HG03571 (cell line): ENCODE measurements around the gene OR6P1.

Experiments
- ATAC-seq: cut with Tn5 transposase; IDR thresholded peaks from one replicate; pipeline ENCODE4 v1.9.1; 2021; ENCODE audit not compliant: unreplicated experiment

Gene OR6P1, protein sequence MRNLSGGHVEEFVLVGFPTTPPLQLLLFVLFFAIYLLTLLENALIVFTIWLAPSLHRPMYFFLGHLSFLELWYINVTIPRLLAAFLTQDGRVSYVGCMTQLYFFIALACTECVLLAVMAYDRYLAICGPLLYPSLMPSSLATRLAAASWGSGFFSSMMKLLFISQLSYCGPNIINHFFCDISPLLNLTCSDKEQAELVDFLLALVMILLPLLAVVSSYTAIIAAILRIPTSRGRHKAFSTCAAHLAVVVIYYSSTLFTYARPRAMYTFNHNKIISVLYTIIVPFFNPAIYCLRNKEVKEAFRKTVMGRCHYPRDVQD

DNA sequence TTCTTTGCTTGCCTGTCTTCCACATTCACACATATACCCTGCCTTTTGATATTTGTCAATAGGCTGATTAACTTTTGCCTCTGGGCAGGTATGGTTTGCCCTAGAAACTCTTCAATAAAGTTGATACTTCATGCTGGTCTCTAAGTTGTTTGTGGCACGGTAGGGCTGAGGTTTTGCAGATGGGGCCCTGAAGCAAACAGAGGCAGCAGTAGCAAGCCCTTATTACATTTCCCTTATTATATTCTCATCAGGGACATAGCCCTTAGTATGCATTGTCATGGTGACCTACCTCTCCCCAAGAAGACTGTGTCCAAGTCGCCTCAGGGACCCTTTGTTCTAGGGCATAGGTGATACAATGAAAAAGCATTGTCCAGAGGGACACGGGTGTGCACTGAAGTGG is at the start of gene OR6P1:
Gene OR6P1, minus strand, starts transcription at position 101 of the 400 bp plus-strand sequence. CDS start 6,976 bp downstream, outside the sequence.
- no peak for ATAC-seq

DNA sequence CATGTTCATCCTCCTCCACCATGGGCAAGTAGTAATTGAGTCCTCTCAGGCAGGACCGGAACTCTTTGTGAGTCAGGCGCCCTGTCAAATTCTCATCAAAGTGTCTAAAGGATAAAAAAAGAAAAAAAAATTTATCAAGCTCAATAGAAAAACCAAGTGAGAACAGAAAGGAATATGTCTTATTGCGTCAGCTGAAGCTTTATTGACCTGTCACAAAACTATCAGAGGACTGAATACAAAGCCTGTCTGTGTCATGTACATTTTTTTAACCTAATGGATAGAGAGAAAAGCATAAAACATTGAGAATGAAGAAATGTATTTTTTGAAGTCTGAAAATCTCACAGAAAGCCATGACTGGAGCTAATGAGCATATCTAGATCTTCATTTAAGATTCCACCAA is 43.4 kb upstream of the OR6P1 start:
- no peak for ATAC-seq

DNA sequence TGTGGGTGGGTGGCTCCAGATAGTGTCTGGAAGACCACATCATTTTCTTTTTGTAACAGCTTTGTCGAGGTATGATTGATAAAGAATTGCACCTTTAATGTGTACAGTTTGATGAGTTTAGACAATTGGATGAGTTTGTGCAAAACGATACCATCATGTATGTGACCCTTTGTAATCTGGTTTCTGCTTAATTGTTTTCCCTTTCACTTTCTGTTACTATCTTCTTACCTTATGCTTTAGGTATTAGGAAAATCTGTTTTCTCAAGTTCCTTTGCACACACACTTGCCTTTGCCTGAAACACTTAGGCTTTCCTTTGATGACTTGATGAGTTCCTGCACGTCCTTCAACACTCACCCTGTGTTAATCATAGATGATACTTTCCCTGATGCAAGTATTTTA is 41.5 kb upstream of the OR6P1 start:
- ATAC-seq: no peak

DNA sequence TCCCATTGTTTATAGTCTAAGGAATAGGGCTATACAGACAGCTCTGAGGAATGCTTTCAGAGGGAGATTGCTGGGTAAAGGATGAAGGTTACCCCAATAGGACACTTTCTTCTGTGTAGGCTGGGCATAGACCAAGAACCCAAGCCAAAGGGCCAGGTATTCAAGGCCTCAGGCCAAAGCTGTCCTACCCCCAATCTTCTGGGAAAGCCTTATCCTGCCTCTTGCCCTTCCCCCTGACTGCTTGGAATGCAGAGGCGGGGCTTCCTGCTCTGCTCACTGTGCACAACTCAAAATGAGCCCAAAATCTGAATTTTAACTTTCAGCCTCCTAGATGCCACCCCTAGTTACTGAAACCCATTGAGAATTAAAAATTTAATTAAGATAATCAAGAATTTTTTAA is 36.9 kb upstream of the OR6P1 start:
- ATAC-seq: no peak

DNA sequence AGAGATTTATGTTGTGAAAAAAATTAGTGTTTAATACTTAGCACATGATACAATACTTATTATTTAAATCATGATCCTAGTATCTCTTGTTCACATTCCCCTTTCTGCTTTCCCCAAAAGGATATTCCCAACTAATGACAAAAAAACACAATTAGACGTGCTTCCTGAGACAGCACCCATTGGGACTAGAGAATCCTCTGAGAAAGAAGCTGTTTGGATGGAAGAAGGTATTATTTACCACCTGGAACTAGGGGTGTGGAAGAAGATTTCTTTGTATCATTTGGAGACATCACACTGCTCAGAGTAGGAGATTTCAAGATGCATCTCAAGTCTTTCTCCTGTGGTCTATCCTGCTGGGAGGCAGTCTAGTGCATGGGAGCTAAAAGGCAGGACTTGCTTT is 34.6 kb upstream of the OR6P1 start, which contains the start of gene OR10Z1:
Gene OR10Z1, plus strand, starts transcription at position 301 of the 400 bp plus-strand sequence. CDS start 1,171 bp downstream, outside the sequence.
- ATAC-seq: no peak

DNA sequence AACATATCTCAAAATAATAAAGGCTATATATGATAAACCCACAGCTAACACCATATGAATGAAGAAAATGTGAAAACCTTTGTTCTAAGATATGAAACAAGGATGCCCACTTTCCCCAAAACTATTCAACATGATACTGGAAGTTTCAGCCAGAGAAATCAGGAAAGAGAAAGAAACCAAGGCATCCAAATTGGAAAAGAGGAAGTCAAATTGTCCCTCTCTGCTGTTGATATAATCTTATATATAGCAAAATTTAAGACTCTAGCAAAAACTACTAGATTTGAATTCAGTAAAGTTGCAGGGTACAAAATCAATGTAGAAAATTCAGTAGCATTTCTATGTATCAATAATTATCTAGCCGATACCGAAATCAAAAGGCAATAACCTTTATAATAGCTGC is 30.4 kb upstream of the OR6P1 start:
- ATAC-seq: no peak

DNA sequence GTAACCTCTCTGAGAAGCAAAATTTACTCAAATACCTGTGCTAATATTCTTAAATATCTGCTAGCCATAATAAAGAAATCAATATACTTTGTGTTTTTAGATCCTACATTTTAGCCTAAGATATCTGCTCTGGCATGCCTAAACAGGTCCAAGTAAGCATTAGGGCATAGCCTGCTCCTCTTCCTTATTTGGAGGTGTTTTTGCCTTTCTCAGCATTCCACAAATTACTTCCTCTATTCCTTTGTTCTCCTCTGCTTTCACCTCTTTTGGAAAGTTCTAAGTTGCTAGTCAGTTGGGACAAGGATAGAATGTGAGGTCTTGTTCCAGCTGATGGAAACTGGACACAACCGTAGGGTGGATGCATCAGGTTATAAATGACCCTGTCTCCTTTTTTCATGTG is 16.6 kb upstream of the OR6P1 start:
- ATAC-seq: no peak

DNA sequence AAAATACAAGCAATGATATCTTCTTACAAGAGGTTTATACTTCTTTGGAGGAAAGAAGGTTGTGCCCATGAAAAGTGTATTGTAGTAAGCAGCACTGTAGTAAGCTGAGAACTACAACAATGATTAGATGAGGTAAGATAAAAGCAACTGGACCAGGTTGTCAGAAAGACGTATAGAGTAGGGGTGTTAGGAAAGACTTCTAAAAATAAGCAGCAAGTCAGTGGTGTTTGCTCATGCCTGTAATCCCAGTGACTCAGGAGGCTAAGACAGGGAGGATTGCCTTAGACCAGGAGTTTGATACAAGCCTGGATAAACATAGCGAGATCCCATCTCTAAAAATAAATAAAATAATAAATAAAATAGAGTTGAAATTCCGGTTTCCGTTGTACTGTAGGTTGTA is 13.6 kb upstream of the OR6P1 start:
- ATAC-seq: no peak

DNA sequence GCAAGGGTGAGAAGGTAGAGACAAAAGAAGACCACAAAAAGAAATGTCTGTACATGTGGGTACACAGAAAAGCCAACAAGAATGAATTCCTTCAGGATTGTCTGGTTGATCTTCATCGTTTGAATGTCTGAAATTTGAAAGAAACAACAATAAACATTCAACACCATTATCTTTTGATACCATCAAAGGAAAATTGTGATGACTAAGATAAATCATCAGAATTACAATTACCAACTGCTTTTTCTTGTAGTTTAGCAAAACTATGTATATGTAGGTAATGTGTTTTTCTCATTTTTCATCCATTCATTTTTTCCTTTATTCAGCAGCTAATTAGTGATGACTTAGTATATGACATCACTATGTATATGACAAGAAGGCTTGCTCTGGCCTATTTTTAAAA is 9.4 kb upstream of the OR6P1 start, which contains the start of gene OR10X1:
Gene OR10X1, minus strand, starts transcription at position 167 of the 400 bp plus-strand sequence. Its CDS starts 0 bp downstream, at position 167.
- no peak for ATAC-seq

DNA sequence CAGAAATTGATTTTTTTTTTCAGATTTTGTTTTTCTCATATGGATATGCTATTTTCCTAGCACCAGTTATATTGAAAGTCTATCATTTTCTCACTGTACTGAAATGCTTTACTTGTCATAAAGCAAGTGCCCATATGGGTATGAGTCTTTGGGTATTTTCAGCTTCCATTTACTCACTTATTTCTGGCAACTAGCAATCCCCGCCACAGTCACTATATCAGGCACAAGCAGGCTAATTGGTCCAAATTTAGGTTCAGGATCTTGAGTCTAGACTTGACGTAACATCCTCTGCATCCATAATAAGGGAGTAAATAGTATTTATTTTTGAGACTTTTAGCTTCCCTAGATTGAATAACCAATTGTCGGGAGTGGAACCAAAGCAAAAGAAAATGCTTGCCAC is 7.2 kb upstream of the OR6P1 start:
- ATAC-seq: no peak

DNA sequence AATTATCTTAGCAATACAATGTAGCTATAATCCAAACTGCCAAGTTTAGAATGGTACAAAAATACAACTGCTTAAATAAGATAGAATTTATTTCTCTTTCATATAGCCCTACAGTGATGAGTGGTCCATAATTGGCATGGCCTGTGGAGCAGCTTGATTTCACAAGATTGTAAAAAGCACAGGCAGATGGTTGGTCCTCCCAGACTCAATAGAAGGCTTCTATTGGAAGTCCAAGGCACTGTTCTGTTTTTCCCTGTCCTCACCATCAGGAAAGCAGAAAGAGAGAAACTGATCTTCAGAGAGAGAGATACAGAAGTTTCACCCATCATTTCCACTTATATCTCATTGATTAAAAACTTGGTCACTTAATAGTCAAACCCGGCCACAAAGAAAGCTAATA is 1.8 kb upstream of the OR6P1 start:
- no peak for ATAC-seq

DNA sequence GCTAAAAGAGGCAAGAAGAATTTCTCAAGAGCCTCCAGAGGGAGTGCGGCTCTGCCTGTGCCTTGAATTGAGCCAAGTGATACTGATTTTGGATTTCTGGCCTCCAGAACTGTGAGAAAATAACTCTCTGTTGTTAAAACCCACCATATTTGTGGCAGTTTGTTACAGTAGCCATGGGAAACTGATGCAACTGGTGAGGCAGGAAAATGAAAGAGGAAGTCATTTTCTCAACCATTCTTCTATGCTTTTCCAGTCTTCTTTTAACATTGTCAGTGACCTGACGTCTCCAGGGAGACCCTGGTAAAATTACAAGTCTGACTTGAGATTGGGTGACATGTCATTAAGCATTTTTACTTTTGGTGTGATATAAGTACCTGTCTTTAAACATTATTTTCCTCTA is 5.8 kb downstream of the OR6P1 start:
- ATAC-seq: no peak

DNA sequence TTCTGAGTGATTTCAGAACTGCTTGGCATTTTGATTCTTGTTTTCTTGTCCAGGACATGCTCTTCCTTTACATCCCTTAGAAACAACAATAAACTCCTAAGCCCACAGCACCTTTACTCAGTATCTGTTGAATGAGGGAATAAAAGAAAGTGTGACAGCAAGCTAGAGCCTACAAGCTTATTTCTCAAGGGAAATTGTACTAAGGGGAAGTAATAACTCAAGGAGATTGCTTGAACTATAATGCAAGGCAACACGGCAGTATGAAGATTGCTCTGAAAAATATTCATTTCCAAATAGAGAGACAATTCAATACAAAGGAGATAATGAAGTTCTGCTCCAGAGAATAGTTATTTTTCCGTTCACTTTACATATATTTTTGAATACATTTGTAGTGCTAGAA is 6.5 kb downstream of the OR6P1 start:
- no peak for ATAC-seq

DNA sequence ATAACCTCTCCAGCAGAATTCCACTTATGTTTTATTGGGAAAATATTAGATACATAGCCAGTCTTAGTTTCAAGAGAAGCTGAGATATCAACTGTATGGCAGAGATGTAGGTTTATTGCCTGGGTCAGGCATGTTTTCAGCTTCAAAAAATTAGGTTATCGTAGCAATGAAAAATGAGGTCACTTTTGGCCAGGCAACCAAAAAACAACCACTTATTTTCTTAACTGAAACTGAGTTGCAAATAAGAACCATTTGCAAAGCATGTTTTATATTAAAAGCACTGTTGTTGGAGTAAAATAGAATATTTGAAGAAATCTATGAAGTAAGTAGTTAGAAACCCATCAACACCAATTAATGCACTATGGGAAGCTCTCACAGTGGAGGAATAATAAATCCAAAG is 10.7 kb downstream of the OR6P1 start:
- ATAC-seq: no peak

DNA sequence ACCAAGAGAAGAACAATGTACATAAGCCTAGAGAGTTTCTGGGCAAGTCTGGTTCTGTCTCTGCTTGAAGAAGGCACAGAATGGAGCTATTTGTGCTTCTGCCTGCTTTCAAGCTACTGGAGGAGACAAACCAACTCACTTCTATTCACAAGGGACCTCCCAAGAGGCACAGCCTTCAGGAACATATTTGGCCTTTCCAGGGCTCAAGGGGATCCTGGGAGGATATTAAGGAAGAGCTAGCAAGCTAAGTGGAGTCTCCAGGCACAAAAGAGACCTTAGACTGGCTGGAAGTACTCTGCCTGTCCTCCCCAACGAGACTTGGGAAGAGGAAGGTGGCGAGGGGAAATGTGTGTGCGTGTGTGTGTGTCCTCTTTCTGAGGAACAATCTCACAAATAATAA is 16.0 kb downstream of the OR6P1 start, which contains the start of gene OR6Y1:
Gene OR6Y1, minus strand, starts transcription at position 54 of the 400 bp plus-strand sequence. CDS start 6,300 bp downstream, outside the sequence.
- no peak for ATAC-seq

DNA sequence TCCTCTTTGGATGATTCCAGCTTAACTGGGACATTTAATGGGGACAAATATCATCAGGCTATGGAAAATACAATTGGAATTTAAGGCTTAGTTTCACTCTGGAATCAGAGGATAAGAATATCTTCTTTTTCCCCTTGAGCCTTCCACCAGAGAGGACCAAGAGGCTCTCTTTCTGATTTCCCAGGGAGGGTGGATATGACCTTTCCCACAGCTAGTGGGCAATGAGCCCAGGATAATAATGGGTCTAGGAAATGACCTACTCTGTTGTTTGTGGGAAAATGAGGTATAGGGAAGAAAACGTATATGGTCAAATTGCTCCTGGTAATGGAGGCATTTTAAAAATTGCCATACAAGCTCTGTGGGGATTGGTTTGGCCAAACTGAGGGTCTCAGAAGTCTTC is 18.1 kb downstream of the OR6P1 start:
- ATAC-seq: no peak

DNA sequence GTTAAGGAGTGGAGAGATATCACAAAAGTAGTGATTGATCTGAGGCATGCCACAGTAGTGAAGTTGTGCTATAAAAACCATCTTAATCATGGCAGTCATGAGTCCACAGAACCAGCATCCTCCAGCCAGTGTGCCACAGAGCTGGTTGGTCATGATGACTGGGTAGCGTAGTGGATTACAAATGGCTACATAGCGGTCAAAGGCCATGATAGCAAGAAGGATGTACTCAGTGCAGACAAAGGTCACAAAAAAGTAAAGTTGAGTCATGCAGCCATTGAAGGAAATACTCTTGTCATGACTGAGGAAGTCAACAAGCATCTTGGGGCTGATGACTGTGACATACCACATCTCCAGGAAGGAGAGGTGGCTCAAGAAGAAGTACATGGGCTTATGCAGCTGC is 22.8 kb downstream of the OR6P1 start:
- ATAC-seq: no peak

DNA sequence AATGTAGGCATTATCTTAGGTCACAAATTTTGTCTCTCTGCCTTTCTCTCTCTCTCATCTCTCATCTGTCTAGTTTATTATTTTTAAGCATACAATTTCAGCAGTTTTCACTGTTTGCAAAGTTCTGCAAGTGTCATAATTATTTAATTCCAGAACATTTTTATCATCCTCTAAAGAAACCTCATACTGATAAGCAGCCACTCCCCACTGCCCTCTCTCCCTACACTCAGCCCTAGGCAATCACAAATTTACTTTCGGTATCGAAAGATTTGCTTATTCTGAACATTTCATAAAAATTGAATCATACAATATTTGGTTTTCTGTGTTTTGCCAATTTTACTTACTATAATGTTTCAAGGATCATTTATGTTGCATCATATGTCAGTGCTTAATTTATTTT is 32.8 kb downstream of the OR6P1 start:
- no peak for ATAC-seq

DNA sequence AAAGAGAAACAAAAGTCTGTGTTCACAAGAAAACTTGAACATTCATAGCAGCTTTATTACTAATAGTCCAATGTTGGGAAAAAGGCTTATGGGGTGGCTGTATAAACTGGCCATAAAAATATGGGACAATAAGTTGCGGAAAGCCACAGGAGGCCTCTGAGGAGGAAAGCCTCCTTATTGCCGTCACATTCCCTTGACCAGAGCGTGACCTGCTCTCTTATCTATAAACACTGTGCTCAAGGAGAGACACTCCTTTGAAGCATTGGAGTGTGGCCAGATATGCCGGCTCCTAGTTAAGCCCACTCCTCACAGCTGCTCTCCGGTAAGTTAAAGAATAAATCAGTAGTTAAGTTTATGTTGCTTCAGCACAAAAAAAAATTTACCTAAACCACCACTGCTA is 35.9 kb downstream of the OR6P1 start:
- no peak for ATAC-seq

DNA sequence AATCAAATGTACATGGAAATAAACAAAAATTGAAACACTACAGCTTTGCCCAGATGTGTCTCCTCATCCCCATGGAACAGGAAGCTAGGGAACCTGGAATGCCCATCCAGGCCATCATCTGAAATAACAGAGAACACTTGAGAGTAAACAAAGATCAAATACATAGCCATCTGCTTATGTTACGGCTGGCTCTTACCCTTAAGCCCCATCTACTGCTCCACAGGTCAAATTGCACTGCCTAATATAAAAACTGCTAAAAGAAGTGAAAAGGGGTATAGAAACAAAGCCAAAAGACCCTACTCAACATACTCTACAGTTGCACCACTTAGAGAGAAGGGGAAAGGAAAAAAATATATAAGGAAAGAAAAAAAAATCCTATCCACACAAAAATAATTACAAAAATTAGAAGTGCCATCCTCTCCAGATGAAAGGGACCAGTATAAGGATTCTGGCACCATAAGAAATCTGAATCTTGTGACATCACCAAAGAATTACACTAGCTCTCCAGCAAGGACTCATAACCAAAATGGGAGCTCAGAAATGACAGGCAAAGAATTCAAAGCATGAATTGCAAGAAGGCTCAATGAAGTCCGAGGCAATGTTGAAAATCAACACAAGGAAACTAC is 43.1 kb downstream of the OR6P1 start:
- ATAC-seq: no peak

DNA sequence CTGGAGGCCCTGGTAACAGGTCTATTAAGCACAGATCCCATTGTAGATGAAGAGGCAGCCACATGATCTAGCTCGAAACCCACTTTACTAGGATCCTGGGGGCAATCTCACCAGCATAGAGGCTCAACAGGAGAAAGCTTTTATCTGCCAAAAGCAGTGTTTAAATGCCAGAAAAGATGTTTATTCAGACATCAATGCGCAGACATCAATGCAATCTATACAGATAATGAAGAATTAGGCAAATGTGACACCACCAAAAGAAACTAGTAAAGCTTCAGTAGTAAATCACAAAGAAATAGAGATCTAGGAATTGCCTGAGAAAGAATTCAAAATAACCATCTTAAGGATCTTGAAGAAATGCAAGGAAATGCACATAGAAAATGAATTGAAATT is 48.7 kb downstream of the OR6P1 start:
- no peak for ATAC-seq

DNA sequence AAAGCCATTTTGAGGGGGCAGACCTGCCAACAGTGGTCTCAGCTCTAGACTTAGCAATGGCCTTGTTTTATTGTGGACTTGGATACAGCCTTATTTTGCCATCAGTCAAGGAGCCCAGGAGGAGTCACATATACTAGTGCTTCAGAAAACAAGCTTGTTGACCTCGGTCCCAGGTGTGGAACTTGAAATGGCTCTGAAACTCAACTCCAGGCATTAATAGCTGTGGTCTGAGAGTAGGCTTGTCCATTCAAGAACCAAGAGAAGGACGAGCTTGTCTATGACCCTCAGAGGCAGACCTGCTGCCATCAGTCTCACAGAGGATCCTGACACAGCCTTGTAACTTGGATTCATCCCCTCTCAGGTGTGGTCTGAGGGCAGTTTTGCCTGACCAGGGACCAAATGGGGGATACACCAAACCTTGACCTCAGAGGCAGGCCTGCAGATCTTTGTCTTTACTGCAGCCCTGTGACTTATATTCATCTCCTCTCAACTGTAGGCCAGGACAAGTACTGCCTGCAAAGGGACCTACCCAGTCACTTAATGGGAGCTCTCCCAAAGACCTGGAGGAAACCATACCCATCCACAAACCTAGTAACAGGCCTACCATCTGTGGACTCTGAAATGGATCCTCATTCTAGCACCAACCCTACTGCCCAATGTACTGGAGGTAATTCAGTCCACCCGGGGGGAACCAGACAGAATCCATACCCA is 49.3 kb downstream of the OR6P1 start:
- ATAC-seq: no peak
